Aorta (tissue), 5 donors: ENCODE data around the gene SEC24D. TPM values are rescaled to one million over a fixed set of nuclear protein-coding genes. Genes with fewer than 3 reads are reported as not detected.

Experiments used
- ATAC-seq: fragments of 200-7000 bp; cut with Tn5 transposase; one replicate; pipeline ENCODE4 v1.9.1; 2022; ENCODE audit warnings: moderate library complexity; ENCODE audit not compliant: low FRiP score
- DNase-seq, 2 donors: peaks; one replicate each; pipeline ENCODE4 v3.0.0-alpha.2; 2020
- H3K27ac ChIP-seq, 2 donors: one replicate each; pipeline ENCODE4 v1.5.1; 2013; ENCODE audit warnings: low read length in 2 of 2, mild to moderate bottlenecking in 2 of 2, moderate library complexity in 2 of 2, control low read depth in 1 of 2, inconsistent platforms in 1 of 2, low read depth in 1 of 2
- H3K27me3 ChIP-seq, 2 donors: one replicate each; pipeline ENCODE4 v1.6.1; 2013; ENCODE audit warnings: control low read depth in 1 of 2, low read length in 1 of 2, mild to moderate bottlenecking in 1 of 2, moderate library complexity in 1 of 2; ENCODE audit not compliant: insufficient read depth in 2 of 2, control insufficient read depth in 1 of 2
- H3K36me3 ChIP-seq, 2 donors: one replicate each; pipeline ENCODE4 v1.6.1; 2013; ENCODE audit warnings: control low read depth in 1 of 2, low read length in 1 of 2, mild to moderate bottlenecking in 1 of 2; ENCODE audit not compliant: insufficient read depth in 2 of 2, control insufficient read depth in 1 of 2
- H3K4me1 ChIP-seq, 2 donors: one replicate each; pipeline ENCODE4 v1.6.1; 2013; ENCODE audit warnings: low read length in 2 of 2, control low read depth in 1 of 2, mild to moderate bottlenecking in 1 of 2, moderate library complexity in 1 of 2; ENCODE audit not compliant: insufficient read depth in 2 of 2, control insufficient read depth in 1 of 2
- H3K4me3 ChIP-seq, 2 donors: one replicate each; pipeline ENCODE4 v1.5.1; 2013; ENCODE audit warnings: low read length in 2 of 2, control low read depth in 1 of 2, mild to moderate bottlenecking in 1 of 2
- H3K9me3 ChIP-seq: one replicate; pipeline ENCODE4 v1.6.1; 2013; ENCODE audit warnings: mild to moderate bottlenecking, low read length; ENCODE audit not compliant: control insufficient read depth
- WGBS, 2 donors: extraction: QIAGEN DNeasy Blood & Tissue Kit; methylation state at CpG; one replicate each; pipeline ENCODE4 v1.1.7; 2013; 5-methylcytosine and 5-hydroxymethylcytosine counted together
- intact Hi-C, 2 donors: fragments of 100-400 bp; cut with DNase I; formaldehyde crosslinking; loops; one replicate each; pipeline versions ENCODE4 v1.14.2 to v1.15.0; 2022
- polyA plus RNA-seq, 2 donors: library from polyadenylated mRNA; stranded (reverse); fragments of 200-250 nt; gene quantifications; one replicate each; pipeline ENCODE4 v1.2.3, GENCODE V29; 2013
- total RNA-seq, 2 donors: library from RNA; stranded (reverse); fragmentation: NEBNext Ultra II Directional; extraction: Animal tissue kit (Norgen Biotek cat#: 25700); gene quantifications; one replicate each; pipeline ENCODE4 v1.2.1, GENCODE V29; 2021
- donor health status: healthy with polysubstance abuse.
- donor health status: Bipolar disorder and iron deficiency.
- donor health status: DM: no; HTN: no; CAD: no.
- donor health status: DM: no; HTN: no; CAD: no.
- donor health status: DM: yes; HTN: yes; CAD: no.

Gene SEC24D
- total and polyA plus RNA-seq, 4 donors = 25.3 to 127 (median 78.3) TPM

DNA sequence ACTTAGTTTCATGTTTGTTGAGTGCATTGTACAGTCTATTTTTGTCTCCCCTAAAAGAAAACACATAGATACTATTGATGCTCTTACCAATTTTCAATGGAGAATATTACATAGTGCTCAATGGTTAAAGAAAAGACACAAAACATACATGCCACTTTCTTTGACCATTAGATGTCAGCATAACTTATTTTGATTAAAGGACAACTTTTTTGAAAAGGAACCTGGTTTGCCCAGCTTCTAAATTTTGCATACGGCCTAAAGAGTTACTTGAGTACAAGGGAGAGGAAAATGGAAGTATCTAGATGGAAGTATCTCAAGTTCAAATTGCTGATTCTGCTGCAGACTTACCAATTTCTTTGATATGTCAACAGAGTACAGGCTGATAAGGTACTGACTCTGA, 82.2 kb downstream of the SEC24D start:
- no peaks in the 10 kb centered on the region for H3K27me3 ChIP-seq
- H3K36me3 ChIP-seq = no peaks in the 10 kb centered on the region
- H3K4me3 ChIP-seq = no peak overlapping the region
- intact Hi-C loops = no loop called here
- ATAC-seq (no peak), DNase-seq (no peak)
- no peak overlapping the region for H3K27ac ChIP-seq
- H3K9me3 ChIP-seq = no peaks in the 10 kb centered on the region
- peaks cover 1 to 9% of the 10 kb centered on the region in 2 donors for H3K4me1 ChIP-seq
- WGBS, 2 donors = 6 to 13% methylated on average over 1 of the region's 1 CpG

DNA sequence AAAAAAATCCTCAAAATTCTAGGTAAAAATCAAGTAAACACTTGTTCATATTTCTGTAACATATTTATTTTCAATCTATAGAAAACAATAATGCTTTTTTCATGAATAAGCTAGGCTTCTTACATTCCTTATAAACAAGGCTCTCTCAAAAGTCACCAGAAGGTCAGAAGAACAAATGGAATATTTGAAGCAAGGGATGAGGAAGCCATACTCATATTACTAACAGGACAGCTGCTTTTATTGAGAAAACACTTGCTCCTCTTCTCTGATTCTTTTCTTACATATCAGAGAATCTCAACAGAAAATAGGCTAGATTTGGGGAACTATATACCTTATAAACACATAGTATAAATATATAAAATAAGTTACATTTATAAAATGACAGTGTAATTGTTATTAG, 82.8 kb downstream of the SEC24D start:
- Histone ChIP-seq H3K36me3 (no peaks in the 10 kb centered on the region), H3K4me3 (no peak overlapping the region), H3K27me3 (no peaks in the 10 kb centered on the region), H3K27ac (no peak overlapping the region), H3K4me1 (peaks cover 1 to 9% of the 10 kb centered on the region in 2 donors), H3K9me3 (no peaks in the 10 kb centered on the region)
- ATAC-seq (no peak), DNase-seq (no peak)
- intact Hi-C loops = no loop called here

DNA sequence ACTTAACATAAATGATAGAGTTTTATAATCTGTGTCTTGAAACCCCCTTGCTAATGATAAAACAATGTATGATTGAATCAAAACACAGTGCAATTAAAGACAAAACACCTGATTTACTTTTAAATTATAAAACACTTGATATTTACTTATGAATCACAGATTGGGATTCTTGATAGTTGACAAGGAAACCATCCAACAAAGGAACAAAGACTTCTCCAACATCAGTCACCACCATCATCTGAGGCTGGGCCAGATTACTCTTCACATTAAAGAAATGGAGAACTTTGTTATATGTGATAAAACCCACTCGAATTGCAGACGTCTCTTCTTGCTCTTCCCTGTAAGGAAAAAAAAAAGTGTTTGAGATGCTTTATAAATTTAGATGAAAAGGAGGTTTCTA, 83.4 kb downstream of the SEC24D start:
- DNase-seq = no peak
- Histone ChIP-seq H3K27ac (no peak overlapping the region), H3K9me3 (no peaks in the 10 kb centered on the region), H3K4me3 (no peak overlapping the region), H3K36me3 (no peaks in the 10 kb centered on the region), H3K27me3 (no peaks in the 10 kb centered on the region), H3K4me1 (peaks cover 1 to 9% of the 10 kb centered on the region in 2 donors)
- 41 to 42% methylated on average over 2 of the region's 2 CpGs for WGBS, 2 donors
- ATAC-seq = no peak
- intact Hi-C loops = no loop called here

DNA sequence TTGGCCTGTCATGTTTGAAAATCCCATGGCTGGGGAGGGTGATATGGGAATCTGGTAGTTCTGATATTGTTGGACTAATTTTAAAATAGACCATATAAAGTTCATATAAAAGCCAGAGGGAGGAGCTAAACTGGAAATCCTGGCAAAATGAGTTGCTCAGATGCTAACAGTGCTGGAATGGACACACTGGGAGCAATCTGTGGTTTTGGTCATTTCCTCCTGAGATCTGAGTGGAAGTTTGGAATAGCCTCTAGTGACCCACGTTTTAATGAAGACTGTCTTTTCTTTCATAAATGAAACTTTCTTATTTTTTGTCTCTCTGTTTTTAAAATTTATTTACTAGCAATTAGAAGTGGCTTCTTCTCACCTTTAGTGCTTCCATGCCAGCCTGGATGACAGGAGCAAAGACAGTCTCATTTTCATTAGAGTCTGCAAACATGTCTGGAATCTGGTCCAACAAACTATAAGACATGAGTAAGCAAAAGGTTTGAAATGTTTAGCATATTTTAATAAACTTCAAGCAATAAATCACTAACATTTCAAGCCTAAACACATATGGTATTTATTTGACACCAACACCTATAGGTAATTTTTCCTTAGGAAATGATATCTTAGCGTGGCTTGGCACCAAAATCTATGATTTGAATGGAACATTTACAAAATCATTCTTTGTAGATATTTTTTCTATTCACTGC, 84.2 kb downstream of the SEC24D start:
- H3K27ac ChIP-seq = peak overlapping the region in 1 of 2 donors; percentile 64
- no peaks in the 10 kb centered on the region for H3K27me3 ChIP-seq
- DNase-seq = peak in 1 of 2 donors; percentile 21
- H3K4me1 ChIP-seq = peaks cover 1 to 9% of the 10 kb centered on the region in 2 donors
- WGBS, 2 donors = 60 to 64% methylated on average over 2 of the region's 2 CpGs
- H3K4me3 ChIP-seq = no peak overlapping the region
- H3K9me3 ChIP-seq = no peaks in the 10 kb centered on the region
- intact Hi-C loops = no loop called here
- H3K36me3 ChIP-seq = no peaks in the 10 kb centered on the region
- peak; percentile 34 for ATAC-seq

DNA sequence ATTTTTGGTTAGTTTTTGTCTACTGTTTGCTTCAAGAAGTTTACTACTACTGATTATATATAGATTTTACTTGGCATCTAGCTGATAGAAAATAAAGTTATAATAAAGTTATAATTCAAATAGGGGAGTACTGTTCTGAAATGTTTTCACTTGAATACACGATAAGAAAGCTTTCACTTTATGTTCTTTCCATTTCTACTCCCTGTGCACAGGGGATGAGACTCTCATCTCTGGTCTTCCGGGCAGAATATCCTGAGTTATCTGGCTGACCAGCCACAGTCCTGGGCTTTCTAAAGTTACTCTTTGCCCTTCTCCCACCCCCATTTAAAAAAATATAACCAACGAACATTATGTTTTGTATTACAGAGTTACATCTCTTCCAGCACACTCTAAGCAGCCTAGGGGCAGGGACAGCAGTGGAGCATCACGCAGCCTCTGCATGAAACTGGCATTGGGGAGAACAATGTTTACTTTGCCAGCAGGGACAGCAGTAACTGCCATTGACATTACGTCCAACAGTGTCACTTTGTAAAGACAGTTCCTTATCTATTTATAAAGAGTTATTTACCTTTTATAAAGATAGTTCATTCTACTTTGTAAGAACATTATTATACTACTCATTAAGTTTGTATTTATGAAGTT, 86.5 kb downstream of the SEC24D start:
- DNase-seq = no peak
- no peaks in the 10 kb centered on the region for H3K9me3 ChIP-seq
- no peak overlapping the region for H3K4me3 ChIP-seq
- no peaks in the 10 kb centered on the region for H3K36me3 ChIP-seq
- no peaks in the 10 kb centered on the region for H3K27me3 ChIP-seq
- H3K27ac ChIP-seq = peak overlapping the region in 1 of 2 donors; percentile 49
- ATAC-seq = no peak
- peaks cover 3 to 16% of the 10 kb centered on the region in 2 donors for H3K4me1 ChIP-seq
- intact Hi-C loops = loop anchor here in 1 of 2 donors (10.0 kb wide), 1 partner anchor 545 kb away; no protein-coding TSS in a partner anchor
- WGBS, 2 donors = 57% methylated on average over 5 of the region's 5 CpGs

DNA sequence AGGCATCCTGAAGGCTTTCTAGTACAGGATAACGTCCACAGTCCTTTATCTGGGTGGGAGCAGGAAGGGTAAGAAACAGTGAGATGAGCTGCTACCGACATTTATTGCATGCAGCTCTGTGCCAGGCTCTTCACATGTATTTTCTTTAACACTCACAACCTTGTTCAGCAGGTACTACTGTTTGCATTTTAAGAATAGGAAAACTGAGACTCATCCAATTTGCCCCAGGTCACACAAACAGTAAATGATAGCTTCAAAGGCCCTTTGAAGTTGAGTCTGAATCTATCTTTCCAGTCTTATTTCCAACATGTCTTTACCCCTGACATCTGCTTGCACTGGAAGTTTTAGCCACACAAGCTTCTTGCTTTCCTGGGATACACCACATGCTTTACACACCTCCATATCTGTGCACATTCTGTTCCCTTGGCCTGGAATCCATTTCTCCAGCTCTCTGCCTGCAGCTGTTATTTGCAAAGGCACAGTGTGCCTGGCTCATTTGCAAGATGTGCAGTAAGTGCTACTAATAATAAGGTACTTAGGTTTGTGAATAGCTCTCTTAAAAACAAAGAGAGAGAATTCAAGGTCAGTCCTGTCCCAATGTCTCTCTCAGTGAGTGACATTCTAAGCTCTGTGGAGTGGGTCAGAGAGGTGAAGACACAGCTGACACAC, 89.5 kb downstream of the SEC24D start:
- DNase-seq = no peak
- Histone ChIP-seq H3K36me3 (peaks cover 2% of the 10 kb centered on the region in 2 donors), H3K4me1 (peaks cover 2 to 6% of the 10 kb centered on the region in 2 donors), H3K27ac (peak overlapping the region in 1 of 2 donors; percentile 62), H3K9me3 (no peaks in the 10 kb centered on the region), H3K4me3 (no peak overlapping the region), H3K27me3 (no peaks in the 10 kb centered on the region)
- ATAC-seq = peak; percentile 26
- 26 to 38% methylated on average over 2 of the region's 2 CpGs for WGBS, 2 donors
- intact Hi-C loops = loop anchor here in 1 of 2 donors (10.0 kb wide), 1 partner anchor 548 kb away; no protein-coding TSS in a partner anchor

DNA sequence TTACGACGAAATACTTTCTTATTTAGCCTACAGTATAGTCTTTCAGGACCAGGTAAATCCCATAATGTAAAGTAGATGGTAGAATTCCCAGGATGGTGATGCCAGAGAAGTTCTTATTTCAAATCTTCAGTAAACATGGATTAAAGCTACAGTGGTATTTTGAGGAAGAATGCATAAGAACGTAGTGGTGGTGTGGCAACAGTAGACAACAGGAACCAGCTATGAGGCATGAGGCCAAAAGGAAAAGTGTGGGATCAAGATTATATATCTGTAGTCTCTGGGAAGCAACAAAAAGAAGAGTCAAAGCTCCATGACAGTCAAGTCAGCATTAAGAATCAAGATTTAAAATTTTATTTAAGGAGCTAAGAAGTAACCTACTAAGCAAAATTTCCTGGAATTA, 90.6 kb downstream of the SEC24D start:
- no peaks in the 10 kb centered on the region for H3K27me3 ChIP-seq
- peak overlapping the region in 1 of 2 donors; percentile 86 for H3K27ac ChIP-seq
- H3K4me1 ChIP-seq = peaks cover 2 to 6% of the 10 kb centered on the region in 2 donors
- H3K4me3 ChIP-seq = no peak overlapping the region
- intact Hi-C loops = loop anchor here in 1 of 2 donors (10.0 kb wide), 1 partner anchor 549 kb away; no protein-coding TSS in a partner anchor
- H3K9me3 ChIP-seq = no peaks in the 10 kb centered on the region
- ATAC-seq = no peak
- H3K36me3 ChIP-seq = peaks cover 2% of the 10 kb centered on the region in 2 donors
- no peak for DNase-seq
- WGBS, 2 donors = 68 to 71% methylated on average over 3 of the region's 3 CpGs

DNA sequence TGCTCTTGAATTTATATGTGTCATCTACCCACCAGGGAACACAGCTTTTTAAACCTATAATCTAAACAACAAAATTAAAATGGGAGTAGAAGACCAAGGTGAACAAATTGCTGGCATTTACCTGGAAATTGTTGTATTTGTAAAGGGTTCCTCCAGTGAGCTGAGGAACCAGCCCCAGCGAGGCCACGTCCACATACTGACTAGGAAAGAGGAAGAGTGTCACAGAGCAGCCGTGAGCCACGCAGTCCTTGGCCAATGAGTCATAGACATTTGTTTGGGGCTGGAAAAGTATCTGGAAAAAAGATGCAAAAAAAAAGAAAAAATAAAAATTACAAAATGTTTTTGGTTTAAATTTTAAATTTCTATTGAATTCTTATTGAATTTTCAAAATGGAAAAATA, 92.1 kb downstream of the SEC24D start:
- Histone ChIP-seq H3K27me3 (no peaks in the 10 kb centered on the region), H3K27ac (no peak overlapping the region), H3K4me1 (peaks cover 2 to 6% of the 10 kb centered on the region in 2 donors), H3K4me3 (no peak overlapping the region), H3K9me3 (no peaks in the 10 kb centered on the region), H3K36me3 (peaks cover 2 to 3% of the 10 kb centered on the region in 2 donors)
- ATAC-seq (peak; percentile 53), DNase-seq (peak; percentile 67 to 74)
- intact Hi-C loops = loop anchor here (2.0 to 10.0 kb wide), 3 partner anchors 143 to 551 kb away; partner anchors contain the start of gene SYNPO2 (in 2 of the 2)
- WGBS, 2 donors = 39 to 47% methylated on average over 4 of the region's 4 CpGs
